ENCODE results near the gene ZNF48.

The ZNF48 gene

DNA sequence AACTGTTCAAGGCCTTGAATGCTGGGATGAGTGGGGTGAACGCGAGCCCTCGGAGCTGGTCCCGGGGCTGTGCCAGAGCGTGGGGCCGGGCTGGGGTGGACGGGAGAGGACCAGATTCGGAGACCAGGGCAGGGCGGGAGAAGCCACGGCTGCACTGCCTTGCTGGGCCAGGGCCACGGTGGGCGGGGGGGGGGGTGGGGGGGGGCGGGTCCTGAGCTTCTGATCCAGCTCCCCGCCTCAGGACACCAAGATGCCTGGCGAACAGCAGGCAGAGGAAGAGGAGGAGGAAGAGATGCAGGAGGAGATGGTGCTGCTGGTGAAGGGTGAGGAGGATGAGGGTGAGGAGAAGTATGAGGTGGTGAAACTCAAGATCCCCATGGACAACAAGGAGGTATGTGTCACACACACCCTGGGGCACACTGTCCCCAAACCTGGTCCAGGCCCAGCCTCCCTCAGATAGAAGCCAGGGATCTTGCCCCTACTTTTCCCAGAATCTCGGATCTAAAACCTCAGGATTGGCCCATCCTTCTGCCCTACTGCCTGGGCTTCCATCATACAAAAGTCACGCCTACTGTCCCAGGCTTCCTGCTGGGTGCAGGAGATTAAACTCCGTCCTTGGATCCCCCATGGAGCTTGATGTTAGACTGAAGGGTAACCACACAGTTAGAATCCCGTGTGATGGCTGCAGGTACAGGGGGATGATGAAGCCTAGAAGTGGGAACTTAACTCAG is 12.7 kb downstream of the ZNF48 start:
- DNase-seq = no peak

DNA sequence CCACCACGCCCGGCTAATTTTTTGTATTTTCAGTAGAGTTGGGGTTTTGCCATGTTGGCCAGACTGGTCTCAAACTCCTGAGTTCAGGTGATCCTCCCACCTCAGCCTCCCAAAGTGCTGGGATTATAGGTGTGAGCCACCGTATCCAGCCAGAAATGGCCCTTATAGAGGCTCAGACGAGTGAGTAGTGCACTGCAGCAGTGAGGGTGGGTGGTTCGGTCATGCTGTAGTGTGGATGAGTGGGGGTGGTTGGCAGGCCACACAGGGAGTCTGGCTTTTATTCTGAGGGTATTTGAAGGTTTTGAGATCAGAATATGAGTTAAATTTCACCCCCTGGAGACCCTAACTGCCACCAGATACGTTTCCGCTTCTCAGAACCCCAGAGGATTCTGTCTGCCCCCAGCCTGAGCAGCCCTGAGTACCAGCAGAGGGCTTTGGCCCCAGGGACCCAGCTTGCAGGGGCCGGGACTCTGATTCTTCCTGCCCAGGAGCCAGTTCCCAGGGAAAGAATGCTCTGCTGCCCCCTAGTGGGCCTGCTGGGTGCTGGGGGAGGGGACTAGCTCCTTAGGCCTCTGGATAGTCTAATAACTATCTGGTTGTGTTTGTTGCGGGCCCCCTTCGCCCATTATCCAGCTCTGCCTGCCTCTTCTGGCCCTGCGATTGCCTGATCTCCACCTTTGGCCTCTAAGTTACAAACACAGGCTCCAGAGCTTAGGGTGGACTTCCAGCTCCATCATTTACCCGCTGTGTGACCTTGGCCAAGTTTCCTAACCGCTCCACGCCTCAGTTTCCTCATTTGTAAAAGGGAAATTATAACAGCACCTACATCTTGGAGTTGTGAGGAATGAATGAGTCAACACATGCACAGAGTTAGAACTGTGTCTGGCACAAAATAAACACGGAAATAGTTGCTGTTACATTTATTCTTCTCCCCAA is 14.2 kb downstream of the ZNF48 start:
- peak; percentile 95 for DNase-seq

DNA sequence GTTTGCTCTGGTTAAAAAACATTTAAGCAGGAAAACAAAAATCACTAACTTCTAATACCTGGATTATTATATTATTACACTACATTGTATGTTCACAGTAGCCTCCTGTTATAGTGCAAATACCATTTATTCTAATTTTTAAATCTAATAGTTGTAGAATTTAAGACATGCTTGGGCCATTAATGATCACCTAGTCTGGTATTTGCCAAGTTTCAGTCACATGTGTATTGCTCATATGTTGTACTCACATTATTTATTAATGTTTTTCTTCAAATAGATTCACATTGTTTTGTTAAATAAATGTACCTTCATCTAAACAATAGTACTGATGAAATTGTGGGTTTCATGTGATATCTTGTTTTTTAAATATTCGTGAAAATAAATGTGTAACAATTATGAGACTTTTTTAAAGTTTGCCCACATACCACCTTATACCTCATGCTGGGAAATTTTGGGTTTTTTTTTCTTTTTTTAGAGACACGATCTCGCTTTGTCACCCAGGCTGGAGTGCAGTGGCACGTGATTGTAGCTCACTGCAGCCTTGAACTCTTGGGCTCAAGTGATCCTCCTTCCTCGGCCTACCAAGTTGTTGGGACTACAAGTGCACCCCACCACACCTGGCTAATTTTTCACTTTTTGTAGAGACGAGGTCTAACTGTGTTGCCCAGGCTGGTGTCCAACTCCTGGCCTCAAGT is 18.0 kb downstream of the ZNF48 start:
- no peak for DNase-seq

DNA sequence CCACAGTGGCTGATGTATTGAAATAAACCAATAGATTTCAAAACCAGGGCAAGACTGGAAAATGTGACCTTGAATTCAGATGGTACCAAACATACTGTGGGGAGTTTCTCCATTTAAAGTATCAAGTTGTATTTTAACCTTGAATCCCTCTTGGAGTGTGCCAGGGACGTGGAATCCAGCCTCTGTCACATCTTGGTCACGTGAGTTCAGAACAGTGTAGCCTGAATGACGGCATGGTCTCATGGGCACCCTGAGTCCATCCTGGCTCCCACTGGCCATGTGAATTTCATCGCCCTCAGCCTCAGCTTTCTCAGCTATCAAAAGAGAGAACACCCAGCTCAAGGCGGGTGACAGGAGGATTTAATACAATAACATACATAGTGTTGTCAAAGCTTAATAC is 18.9 kb downstream of the ZNF48 start:
- DNase-seq = no peak

- no peak for DNase-seq
These were observed 20.9 kb downstream of the ZNF48 start for GRCh38 chr16:30416047-30416603.

- DNase-seq = peak; percentile 41
These were observed 21.7 kb downstream of the ZNF48 start for GRCh38 chr16:30416624-30417528.

GRCh38 chr16:30417529-30418349 is 22.5 kb downstream of the ZNF48 start:
- peak; percentile 95 for DNase-seq

GRCh38 chr16:30418350-30419181 is 23.3 kb downstream of the ZNF48 start:
- DNase-seq = peak; percentile 34

DNA sequence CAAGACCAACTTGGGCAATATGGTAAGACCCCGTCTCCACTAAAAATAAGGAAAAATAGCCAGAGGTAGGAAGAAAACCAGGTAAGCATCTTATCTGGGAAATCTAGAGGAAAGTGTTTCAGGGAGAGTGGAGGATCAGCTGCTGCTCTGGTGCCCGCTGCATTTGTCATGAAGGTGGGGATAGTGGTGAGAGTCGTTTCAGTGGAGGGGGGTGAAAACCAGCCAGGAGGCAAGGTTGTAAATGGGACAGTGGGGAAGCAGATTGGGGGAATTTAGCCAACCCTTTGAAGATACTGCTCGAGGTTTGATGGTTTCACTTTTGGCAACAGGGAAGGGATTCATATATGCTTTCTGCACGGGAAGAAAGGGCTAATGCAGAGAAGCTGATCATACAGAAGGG is 25.8 kb downstream of the ZNF48 start:
- no peak for DNase-seq

DNA sequence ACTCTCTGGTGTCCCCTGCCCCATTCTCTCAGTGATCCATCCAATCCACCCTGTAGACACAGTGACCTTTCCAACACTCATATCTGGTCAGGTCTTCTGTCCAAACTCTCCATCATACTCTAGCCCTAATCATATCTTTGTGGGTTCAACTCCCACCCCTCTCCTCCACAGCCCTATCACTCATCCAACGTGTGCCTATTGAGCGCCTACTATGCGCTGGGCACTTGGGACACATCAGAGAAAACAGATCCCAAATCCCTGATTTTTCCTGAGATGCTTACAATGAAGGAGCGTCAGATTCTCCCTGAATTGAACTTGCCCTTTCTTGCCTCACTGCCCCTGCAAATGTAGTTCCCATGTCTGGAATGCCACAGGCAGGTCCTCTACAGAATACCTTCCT is 32.8 kb downstream of the ZNF48 start:
- DNase-seq = no peak

DNA sequence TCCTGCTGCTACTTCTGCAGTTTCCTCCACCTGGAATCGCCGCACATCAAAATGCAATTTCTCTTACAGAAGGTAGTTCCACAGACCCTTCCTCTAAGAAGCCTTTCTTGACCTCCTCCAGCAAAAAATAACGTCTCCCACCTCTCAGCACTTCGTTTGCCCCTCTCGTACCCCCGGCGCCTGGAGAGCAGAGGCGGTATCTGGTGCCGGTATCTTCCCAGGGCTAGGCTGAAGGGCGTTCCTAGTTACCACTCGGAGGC is 34.1 kb downstream of the ZNF48 start:
- no peak for DNase-seq

GRCh38 chr16:30429678-30430427 is 34.6 kb downstream of the ZNF48 start, which contains the start of gene DCTPP1:
Gene DCTPP1, minus strand, starts transcription at chr16:30430030. Its CDS starts 50 bp downstream, at chr16:30429980.
- peak; percentile 100 for DNase-seq

DNA sequence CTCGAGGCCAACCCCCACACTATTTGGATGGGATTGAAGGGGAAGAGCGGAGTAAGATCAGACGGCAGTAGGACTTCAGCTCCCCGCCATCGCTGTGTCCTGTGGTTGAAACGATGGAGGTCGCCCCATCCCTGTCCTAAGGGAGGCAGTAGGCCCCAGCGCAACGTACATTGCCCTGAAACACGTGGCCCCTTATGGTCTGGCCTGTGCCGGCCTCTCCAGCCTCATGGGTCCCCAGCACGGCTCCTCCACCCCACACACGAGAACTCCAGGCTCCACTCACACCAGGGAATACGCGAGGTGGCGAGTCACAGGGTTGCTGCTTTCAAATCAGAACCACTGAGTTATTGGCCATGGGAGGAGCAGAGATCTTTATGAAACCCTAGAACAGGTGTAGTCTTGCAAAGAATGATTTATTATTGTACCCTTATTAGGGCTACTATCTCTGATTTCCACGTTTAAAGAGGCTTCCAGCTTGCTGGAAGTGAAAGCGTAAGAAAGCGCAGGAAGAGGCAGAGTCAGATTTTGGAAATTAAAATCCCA is 35.3 kb downstream of the ZNF48 start:
- no peak for DNase-seq

DNA sequence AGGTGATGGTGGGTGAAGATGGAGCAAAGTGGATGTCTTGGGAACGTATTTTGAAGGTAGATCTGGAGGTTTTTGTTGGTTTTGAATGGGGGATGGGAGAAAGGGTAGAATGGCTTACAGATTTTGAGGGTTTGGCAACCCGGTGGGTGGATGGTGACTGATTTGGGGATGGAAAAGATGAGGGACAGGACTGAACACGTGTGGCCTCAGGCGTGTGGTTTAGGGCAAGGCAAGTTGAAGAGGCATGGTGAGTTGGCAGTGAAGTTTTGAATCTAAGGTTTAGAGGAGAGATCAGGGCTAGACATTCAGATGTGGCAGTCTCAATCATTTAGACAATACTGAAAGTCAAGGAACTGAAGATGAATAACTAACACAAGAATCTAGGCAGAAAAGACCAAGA is 39.6 kb downstream of the ZNF48 start:
- DNase-seq = no peak

DNA sequence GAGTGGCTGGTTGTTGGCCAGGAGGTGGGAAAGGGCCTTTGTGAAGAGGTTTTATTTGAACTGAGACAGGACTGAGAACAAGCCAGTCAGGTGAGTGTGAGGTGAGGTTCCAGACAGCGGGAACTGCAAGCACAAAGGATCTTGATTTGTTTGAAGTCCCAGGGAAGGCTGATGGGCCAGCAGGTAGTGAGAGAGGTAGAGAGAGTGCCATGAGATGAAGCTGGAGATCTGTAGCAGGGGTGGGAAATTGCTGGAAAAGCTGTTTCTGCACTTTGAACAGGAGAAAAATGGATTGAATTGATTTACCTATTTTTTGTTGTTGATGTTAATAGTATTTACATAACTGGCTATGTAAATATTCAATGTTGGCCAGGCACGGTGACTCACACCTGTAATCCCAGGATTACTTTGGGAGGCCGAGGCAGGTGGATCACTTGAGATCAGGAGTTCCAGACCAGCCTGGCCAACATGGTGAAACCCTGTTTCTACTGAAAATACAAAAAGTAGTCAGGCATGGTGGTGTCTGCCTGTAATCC is 42.4 kb downstream of the ZNF48 start:
- DNase-seq = no peak

DNA sequence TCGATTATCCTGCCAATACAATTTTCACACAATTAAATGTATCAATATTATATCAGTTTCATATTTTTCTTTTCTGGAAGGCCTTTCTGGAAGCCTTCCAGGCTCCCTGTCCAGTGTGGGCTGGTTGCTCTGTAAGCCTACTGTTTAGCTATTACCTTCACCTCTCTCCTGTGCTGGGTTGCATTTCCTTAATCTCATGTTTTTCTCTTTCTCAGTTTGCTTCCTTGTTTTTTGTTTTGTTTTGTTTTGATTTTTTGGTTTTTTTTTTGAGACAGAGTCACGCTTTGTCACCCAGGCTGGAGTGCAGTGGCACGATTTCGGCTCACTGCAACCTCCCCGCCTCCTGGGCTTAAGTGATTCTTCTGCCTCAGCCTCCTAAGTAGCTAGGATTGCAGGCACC is 43.6 kb downstream of the ZNF48 start:
- DNase-seq = no peak

DNA sequence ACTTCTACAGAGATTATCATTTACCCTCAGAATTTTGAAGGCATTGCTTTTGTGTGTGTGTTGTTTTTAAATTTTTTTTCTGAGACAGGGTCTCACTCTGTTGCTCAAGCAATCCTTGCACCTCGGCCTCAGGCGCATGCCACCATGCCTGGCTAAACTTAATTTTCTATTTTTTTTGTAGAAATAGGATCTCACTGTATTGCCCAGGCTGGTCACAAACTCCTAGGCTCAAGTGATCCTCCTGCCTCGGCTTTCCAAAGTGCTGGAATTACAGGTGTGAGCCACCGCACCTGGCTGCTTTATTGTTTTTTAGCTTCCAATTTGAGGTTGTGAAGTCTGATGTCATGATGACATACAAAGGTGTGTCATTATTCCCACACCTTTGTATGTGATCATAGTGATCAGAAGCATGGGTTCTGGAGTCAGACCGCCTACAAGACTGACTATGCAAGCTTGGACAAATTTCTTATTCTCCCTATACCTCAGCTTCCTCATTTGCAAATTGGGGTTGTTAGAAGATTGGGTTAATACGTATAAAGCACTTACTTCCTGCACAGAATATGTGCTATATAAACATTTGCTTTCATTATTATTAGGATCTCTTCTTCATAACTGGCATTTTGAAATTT is 44.6 kb downstream of the ZNF48 start:
- peak; percentile 44 for DNase-seq

DNA sequence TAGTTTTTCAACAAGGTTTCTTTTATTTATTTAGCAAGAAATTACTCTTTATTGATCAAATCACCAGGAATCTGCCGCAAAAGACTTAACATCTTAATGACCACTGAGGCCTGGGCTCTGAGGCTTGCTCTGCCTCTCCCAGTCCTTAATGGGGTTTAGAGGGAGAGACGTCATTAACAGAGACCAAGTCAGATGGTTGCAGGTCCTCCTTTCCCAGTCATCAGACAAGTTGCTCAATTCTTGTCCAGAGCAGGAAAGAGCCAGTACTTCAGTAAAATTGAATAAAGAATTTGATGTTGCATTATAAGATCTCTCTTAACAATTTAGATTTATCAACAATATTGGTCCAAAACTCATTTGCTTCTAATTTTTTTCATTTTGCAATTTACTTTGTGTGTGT is 48.4 kb downstream of the ZNF48 start:
- no peak for DNase-seq
